HG03045 (cell line): ENCODE data around the gene OXSM.

ENCODE experiments used
- ATAC-seq: cut with Tn5 transposase; IDR thresholded peaks from one replicate; pipeline ENCODE4 v1.9.1; 2021; ENCODE audit warnings: mild to moderate bottlenecking, moderate library complexity; ENCODE audit not compliant: unreplicated experiment

OXSM gene

DNA sequence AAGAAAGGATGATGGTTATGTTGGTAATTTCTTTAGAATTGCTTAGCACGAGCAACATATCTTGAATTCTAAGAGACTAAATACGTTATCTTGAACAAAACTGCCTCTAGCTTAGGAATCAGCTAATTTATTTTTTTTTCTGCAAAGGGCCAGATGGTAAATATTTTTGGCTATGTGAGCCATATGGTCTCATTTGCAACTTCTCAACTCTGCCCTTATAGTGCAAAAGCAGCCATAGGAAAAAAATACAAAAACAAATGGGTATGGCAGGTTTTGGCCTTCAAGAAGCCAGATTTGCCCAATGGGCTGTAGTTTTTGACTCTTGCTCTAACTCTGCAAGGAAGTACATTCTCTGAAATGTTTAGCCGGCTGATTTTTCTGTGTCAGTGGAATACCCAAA is 11.9 kb downstream of the OXSM start:
- ATAC-seq, result no peak

DNA sequence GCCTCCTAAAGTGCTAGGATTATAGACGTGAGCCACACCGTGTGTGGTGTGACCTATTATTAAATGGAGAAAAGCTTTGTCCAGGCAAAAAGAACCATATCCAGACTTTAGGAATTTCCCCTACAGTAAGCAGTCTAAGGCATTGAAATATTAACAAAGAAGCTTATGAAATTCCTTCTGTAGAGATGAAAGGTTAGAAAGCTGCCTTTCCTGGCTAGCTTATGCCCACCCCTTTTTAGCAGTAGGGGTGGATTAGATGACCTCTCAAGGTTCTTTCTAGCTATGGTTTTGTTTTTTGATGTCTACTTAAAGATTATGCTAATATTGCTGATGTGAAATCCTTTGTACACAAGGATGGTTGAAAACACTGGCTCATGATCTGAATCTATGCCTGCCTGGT is 13.9 kb downstream of the OXSM start:
- ATAC-seq, result no peak

DNA sequence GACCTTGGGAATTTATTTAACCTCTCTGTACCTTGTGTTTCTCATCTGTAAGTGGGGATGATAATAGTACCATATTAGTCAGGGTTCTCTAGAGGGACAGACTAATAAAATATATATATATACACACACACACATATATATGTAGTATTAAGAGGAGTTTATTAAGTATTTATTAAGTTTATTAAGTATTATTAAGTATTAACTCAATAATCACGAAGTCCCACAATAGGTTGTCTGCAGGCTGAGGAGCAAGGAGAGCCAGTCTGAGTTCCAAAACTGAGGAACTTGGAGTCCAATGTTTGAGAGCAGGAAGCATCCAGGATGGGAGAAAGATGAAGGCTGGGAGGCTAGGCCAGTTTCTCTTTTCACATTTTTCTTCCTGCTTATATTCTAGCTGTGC is 14.8 kb downstream of the OXSM start:
- ATAC-seq, result no peak

DNA sequence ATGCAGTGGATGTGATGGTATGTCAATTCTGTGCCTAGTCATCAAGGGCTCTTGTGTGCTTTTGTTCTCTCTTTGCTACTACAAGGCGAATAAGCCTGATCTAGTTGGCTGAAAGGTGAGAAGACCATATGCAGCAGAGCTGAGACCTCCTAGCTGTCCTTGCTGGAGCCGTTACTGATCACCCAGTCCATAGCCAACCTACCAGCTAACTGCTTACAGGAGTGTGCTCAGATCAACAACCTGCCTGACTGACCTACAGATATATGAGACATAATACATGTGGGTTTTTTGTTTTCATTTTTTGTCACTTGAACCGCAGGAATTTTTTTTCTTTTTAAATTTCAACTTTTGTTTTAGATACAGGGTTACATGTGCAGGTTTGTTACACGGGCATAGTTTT is 22.8 kb downstream of the OXSM start:
- no peak for ATAC-seq

DNA sequence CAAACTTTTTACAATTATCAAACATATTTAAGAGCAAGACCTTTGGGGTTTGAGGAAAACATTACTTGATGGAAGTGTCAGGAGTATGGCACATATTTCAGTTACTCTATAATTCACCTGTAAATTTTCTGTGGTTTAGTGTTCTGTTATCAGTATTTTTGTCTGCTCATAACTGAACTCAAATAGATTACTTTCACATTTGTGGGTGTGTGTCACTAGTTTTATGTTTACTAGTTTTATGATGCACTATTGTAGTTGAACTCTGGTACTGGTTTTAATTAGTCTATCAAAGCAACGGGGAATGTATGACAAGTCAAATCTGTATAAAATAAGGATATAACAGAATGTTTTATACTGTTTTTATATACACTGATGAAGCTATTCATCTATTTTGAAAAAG is 27.2 kb downstream of the OXSM start:
- ATAC-seq, result no peak

DNA sequence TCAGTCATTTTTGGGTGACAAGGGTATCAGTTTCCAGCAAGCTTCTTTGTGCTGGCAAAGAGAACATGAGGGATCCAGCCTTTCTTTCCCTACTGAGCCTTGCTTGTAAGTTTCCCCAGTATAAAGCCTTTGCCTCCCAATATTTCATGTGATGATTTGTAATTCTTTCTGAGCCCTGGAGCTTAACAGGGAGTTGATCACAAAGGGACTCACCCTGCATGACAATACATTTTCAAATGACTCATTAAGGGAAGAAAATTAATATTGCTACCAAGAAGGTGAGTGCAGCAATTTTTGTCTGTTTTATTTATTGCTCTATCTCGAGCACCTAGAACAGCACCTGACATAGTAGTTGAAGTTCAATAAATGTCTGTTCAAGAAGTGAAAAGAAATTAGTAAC is 27.7 kb downstream of the OXSM start:
- no peak for ATAC-seq

DNA sequence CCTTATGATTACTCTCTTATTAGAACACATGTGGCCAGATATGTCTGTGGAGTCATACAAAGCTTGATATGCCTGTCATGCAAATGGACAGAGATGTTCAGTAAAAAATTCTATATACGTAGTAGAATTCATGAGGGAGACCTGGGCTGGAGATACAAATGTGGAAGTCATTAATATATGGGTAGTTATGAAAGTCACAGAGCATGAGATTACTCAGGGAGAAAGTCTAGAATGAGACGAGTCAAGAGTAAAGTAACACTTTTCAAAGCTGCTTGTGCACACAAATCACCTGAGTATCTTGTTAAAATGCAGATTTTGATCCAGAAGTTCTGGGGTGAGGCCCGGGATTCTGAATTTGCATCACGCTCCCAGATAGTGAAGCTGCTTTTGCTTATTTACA is 28.4 kb downstream of the OXSM start:
- no peak for ATAC-seq

DNA sequence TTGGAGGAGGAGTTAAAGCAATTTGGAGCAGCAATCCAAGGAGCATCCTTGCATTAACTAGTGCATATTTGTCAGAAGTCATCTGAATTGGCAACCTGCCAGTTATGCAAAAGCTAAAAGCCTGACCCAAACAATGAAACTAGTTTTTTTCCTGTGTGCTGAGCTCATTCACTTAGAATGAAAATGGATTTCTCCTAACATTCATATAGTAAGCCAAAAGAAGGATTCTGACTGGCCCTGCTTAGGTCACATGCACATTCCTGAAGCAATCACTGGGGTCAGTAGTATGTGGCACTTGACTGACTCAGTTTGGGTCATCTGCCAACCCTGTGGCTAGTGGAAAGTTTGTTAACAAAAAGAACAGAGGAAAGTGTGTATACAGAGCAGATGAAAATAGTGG is 30.5 kb downstream of the OXSM start:
- no peak for ATAC-seq

DNA sequence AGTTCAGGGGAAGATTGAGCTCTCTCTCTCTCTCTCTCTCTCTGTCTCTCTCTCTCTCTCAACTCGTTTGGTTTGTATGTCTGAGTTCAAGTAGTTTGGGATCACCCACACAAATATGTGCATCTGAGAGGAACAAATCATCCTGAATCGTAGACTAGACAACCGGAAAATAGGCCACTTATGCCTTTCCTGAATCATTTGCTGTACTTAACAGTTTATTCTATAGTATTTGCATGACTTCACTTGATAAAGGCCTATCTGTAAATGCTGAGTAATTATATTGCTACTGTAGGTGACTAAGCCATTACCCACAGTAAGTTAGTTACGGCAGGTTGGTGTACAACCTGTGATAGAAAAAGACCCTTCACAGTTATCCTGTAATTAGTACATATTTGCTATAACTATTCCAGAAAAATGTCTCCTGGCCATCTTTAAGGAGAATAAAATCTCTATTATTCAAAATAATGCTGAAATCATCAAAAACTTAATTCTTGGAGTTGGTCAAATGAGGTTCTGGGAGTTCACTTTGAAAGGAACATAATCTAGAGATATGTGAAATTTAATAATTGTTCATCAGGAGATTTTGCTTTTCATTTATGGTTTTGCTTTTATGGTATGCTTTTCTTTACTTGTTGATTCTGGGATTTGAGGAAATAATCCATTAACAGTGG is 31.1 kb downstream of the OXSM start:
- ATAC-seq, result no peak

DNA sequence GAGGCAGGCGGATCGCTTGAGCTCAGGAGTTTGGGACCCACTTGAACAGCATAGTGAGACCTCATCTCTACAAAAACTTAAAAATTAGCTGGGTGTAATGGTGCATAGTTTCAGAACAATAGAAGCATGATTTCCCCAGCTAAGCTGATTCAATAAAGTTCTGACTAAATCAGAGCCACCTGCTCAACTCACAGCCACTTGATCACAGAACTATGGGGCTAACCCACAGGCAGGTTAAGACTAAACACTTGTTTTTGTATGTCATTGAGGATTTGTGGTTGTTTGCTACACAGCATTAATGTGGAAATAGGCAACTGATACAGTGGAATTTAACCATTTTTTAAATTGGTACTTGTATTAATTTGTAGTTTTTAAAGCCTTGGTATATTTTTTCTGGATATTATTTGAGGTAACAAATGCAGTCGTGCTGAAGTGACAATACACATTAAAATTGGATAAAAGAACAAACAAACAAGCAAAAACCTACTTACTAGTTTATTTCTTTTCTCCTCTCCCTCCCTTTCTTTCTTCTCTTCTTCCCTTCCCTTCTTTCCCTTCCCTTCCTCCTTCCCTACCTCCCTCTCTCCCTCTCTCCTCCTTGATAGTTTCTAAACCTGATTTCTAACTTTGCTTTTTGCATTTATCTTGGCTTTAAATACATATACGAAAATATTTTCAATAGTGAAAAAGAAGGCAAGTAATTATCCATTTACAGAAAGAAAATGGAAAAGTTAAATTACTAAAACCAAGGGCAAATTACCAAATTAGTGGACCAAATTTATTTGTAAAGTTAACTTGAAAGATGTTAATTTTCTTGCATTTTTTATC is 32.1 kb downstream of the OXSM start:
- no peak for ATAC-seq

DNA sequence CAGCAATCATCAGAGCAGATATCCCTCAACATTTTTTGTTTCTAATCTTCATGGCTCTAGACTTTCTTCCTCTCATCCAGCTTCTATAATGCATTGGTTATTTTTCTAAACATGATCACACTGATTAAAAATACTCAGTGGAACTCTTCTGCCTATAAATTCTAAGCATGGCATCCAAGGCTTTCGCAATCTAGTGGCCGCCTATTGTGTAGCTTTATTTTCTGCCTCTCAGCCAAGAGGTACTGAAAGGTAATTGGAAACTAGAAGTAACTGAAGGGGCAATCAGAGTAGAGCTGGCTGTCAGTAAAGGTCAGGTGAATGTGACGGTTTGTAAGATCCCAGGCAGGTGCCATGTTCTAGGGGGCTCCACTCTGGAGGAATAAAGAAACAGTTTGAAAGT is 33.4 kb downstream of the OXSM start:
- ATAC-seq, result no peak

DNA sequence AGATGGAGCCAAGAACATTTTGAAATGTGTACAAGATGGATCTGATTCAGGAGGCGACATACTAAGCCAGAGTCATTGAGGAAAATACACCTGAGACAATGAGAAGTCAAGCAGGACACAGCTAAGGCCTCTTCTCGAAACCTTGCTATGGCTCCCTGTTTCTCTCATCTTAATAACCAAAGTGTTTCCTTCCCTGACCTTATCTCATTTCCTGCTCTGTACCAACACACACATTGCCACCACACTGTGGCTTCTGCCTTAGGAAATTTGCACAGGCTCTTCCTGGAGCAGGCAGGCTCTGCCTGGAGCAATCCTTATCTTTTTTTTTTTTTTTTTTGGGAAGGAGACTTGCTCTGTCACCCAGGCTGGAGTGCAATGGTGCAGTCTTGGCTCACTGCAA is 36.6 kb downstream of the OXSM start:
- ATAC-seq, result no peak

DNA sequence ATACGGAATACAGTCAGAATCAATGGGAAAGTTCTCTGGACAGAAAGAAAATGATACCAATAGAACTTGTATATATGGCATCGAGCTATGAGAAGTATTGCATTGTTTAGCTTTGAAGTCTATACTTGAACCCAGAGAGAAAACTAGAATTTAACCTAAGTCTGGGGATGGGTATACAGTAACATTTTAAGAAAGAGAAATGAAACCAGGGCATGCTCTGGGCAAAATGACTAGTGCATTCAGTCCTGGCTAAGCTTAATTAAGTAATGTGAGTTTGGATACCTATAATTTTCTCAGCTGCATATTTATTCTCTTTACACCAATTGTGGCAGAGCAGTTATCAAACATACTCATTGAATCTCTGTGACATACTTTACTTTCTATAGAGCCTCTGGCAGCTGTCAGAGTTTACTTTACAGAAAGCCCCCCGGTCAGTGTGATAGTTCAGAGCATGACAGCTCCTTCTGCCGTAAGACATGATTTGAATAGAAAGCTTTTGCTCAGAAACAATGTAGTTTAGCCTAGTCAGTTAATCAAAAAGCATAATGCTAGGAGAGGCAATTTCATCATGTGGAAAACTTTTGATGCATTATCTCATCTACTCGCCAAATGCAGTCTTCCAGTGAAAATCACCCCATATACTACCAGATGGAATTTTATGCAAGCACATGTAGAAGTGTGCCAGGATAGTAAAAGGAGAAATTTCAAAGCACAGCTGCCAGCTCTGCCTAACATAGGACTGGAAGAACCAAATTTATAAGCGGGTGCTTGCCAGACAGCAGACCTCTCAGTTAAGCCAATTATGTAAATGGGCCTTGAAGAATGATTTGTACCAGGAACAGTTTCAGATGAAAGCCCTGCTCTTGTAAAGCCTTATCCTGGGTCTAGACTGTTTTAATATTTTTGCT is 40.7 kb downstream of the OXSM start:
- ATAC-seq, result no peak

DNA sequence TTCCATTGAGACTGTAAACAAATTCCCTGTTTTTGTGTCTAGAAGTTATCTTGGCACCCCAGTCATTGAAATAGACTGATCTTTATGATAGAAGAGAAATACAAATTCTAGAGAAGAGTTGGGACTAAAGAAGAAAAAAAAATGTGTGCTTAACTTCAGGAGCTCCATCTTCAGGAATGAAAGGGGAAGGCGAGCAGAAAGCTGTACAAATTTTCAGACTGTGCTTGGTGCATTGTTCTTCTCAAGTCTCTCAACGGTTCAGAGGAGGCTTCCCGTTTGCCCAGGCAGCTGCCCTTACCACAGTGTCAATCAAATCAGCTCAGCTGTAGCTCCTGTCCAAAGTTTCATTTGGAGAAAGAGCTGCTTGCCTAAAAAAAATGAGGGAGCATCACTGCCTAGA is 41.7 kb downstream of the OXSM start:
- no peak for ATAC-seq

DNA sequence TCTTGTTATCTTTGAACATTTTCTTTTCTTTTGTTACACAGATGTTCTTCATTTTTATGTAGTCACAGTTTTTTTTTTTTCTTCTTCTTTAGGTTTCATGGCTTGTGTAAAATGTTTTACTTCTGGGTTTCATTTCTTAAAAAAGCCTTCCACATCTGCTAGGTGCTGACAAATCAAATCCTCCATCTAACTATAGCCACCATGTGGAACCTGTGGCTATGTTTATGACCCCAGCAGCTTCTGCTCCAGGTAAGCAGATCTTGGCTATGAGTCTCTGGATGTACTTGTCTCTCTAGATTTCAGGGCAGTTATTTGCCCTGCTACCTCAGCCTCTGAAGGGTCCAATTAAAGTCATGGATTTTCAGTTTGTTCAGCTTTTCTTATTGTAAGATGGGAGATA is 44.5 kb downstream of the OXSM start:
- peak; percentile 77 for ATAC-seq

DNA sequence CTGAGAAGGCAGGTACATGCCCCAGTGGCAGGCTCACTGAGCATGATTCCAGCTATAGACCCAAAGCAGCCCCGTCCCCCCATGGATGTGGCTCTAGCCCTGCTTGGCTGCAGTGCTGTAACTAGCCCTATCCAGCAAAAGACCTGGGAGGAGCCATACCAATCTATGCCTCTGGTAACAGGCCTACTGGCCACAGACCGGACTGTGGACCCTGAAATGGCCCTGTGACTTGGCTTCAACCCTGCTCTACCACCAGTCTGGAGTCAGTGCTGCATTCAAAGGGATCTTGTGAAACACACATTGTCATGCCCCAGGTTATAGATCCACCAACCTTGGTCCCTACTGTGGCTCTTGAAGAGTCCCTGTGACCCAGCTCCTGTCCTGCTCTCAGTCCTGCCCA is 46.7 kb downstream of the OXSM start:
- ATAC-seq, result no peak

DNA sequence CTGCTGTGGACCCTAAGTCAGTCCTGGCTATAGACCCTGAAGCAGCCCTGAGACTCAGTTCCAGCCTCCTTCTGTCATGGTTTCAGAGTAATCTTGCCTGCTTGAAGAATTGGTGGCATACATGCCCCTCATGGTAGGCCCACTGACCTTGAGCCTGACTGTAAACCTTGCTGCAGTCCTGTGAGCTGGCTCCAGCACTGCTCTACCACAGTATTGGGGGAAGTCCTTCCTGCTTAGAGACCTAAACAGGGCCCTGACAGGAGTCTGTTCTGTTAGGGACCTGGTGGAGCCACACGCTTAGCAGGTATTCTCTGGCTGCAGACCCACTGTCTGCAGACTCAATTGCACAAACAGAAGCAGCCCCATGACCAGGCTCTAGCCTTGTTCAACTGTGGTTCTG is 47.1 kb downstream of the OXSM start:
- no peak for ATAC-seq

DNA sequence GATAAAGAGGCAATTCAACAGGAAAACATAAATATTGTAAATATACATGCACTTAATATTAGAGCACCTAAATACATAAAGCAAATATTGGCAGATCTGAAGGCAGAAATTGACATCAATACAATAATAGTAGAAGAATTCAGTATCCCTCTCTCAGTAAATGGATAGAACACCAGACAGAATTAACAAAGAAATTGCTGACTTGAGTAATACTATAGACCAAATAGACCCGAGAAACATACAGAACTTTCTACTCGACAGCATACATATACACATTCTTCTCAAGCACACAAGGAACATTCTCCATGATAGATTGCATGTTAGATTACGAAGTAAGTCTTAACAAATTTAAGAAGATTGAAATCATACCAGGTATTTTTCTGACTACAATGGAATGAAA is 50.2 kb downstream of the OXSM start:
- no peak for ATAC-seq

DNA sequence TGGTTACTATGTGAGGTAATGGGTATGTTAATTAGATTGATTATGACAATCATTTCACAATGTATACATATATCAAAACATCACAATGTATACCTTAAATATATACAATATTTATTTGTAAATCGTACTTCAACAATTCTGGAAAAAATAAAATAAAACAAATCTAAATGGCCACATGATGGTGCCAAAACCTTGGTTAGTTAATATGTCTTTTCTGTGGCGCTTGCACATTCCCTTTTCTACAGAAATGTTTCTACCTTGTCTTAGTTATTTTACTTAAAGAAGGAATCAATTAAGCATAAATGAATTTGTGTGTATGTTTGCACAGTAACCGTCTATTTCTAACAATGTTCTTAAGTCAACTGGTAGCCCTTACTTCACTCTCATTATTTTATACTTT is 53.4 kb downstream of the OXSM start:
- ATAC-seq, result no peak
